HG02840 (cell line): ENCODE results near the gene VIL1.

Experiments used
- ATAC-seq: cut with Tn5 transposase; IDR thresholded peaks from one replicate; pipeline ENCODE4 v1.9.1; 2021; ENCODE audit warnings: mild to moderate bottlenecking, moderate library complexity, moderate number of reproducible peaks; ENCODE audit not compliant: unreplicated experiment, low FRiP score

The VIL1 gene

GRCh38 chr2:218479595-218479994, 60.7 kb downstream of the VIL1 start:
- no peak for ATAC-seq

DNA sequence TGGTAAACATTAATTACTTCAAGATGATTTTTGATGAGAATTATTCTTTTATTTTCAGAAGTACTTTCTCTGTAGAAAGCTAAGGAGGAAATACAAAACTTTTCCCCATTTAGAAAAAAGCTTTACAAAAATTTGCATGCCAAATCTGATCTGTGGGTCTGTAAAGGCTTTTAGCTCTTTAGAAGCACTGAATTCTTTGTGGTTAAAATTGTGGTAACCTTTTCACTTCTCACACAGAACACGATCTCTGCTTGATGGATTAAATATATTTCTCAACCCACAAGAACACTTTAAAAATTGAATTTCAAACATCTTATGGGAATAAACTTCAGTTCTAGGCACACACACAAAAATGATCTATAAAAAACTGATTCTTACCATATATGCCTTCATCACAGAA, 63.7 kb downstream of the VIL1 start:
- ATAC-seq = no peak

- no peak for ATAC-seq
These were observed 67.2 kb downstream of the VIL1 start for GRCh38 chr2:218485986-218486667.

GRCh38 chr2:218500501-218501060, 81.7 kb downstream of the VIL1 start:
- ATAC-seq = no peak

- no peak for ATAC-seq
These were observed 82.7 kb downstream of the VIL1 start for GRCh38 chr2:218501665-218502064.
